ENCODE measurements around the gene CDC42BPA. TPM values are rescaled to one million over a fixed set of nuclear protein-coding genes. Genes with fewer than 3 reads are reported as not detected.

CDC42BPA gene
- total and polyA plus RNA-seq, 2 of the 13 experiments (the other 11 are each of a cell fraction or from before 2014, with no cell fraction given): 6.5 to 16.0 TPM

GRCh38 chr1:226945106-226945857, 373.0 kb downstream of the CDC42BPA start (continued):
- TF ChIP-seq ZNF580 (CRISPR knock-in tag; IDR thresholded peaks at IDR 0.05; ENCODE audit: borderline replicate concordance, low read depth): no peak
- TF ChIP-seq TFDP2 (CRISPR knock-in tag; IDR thresholded peaks at IDR 0.05): peak; percentile 63; the same call in 1 of the 2 replicates
- TF ChIP-seq MED8 (CRISPR knock-in tag; IDR thresholded peaks at IDR 0.05; ENCODE audit: insufficient replicate concordance): peak; percentile 31
- TF ChIP-seq ZFP36 (IDR thresholded peaks at IDR 0.05; ENCODE audit: borderline replicate concordance, low read depth, low read length, partially characterized antibody): no peak
- TF ChIP-seq ZSCAN20 (CRISPR knock-in tag; IDR thresholded peaks at IDR 0.05; ENCODE audit: borderline replicate concordance): no peak
- no peak for TF ChIP-seq ZNF230 (CRISPR knock-in tag; IDR thresholded peaks at IDR 0.05)
- TF ChIP-seq IRF9 (CRISPR knock-in tag; IDR thresholded peaks at IDR 0.05; ENCODE audit: borderline replicate concordance): peak; percentile 71
- TF ChIP-seq SATB2 (CRISPR knock-in tag; IDR thresholded peaks at IDR 0.05): peak; percentile 64; the same call in 1 of the 2 replicates
- no peak for TF ChIP-seq ETS1 (CRISPR knock-in tag; IDR thresholded peaks at IDR 0.05)
- no peak for TF ChIP-seq SIX1 (CRISPR knock-in tag; IDR thresholded peaks at IDR 0.05; ENCODE audit: borderline replicate concordance)
- no peak for TF ChIP-seq U2AF2 (IDR thresholded peaks at IDR 0.05; ENCODE audit: low read depth, low read length)
- TF ChIP-seq ZFP36L1 (CRISPR knock-in tag; IDR thresholded peaks at IDR 0.05): peak; percentile 91; the same call in 1 of the 2 replicates
- TF ChIP-seq ZNF781 (CRISPR knock-in tag; IDR thresholded peaks at IDR 0.05; ENCODE audit: borderline replicate concordance, not compliant biosample characterization): peak; percentile 27
- no peak for TF ChIP-seq MTF1 (CRISPR knock-in tag; IDR thresholded peaks at IDR 0.05)
- TF ChIP-seq BCL3 (CRISPR knock-in tag; IDR thresholded peaks at IDR 0.05): no peak
- peak; percentile 19 for TF ChIP-seq YY1 (IDR thresholded peaks at IDR 0.05; ENCODE audit: insufficient read depth, insufficient replicate concordance, low read depth, low read length)
- TF ChIP-seq ZNF280B (CRISPR knock-in tag; IDR thresholded peaks at IDR 0.05; ENCODE audit: borderline replicate concordance): peak; percentile 62; the same call in 1 of the 2 replicates
- TF ChIP-seq HOXA5 (CRISPR knock-in tag; IDR thresholded peaks at IDR 0.05): no peak; the same call in 1 of the 2 replicates
- peak; percentile 48; the same call in 1 of the 2 replicates for TF ChIP-seq BORCS8-MEF2B (CRISPR knock-in tag; IDR thresholded peaks at IDR 0.05)
- TF ChIP-seq ZNF740 (CRISPR knock-in tag; IDR thresholded peaks at IDR 0.05): no peak
- peak; percentile 59 for TF ChIP-seq ZFY (CRISPR knock-in tag; IDR thresholded peaks at IDR 0.05)
